IMR-90 (cell line): Measurements from ENCODE around the gene MND1. TPM values are rescaled to one million over a fixed set of nuclear protein-coding genes. Genes with fewer than 3 reads are reported as not detected.

ENCODE experiments used
- ATAC-seq: fragments of 200-7000 bp; cut with Tn5 transposase; 2 replicates; pipeline ENCODE4 v1.9.1; 2020; ENCODE audit warnings: low read depth, mild to moderate bottlenecking, moderate library complexity
- BruUV-seq: library from RNA; stranded (reverse); fragments of 400-500 nt; replicated peaks from 2 replicates; lab custom pipeline; 2021; lab: Mats Ljungman, UMichigan
- CTCF ChIA-PET: fragments of 300-600 bp; formaldehyde crosslinking; extraction: SDS; loops from one replicate; lab custom pipeline; 2021; ENCODE audit warnings: antibody characterized with exemption; lab: Yijun Ruan, JAX
- POLR2A ChIA-PET: fragments of 300-600 bp; sonication (Branson Sonifier 250); formaldehyde crosslinking; loops from one replicate; lab custom pipeline; 2022; ENCODE audit warnings: antibody characterized with exemption; ENCODE audit not compliant: unreplicated experiment; lab: Charles Lee
- DNase-seq: peaks from one replicate; pipeline ENCODE4 v3.0.0; 2013
- H2AFZ ChIP-seq: replicated peaks from 2 replicates; pipeline ENCODE3; 2013; ENCODE audit warnings: low read length, mild to moderate bottlenecking; ENCODE audit not compliant: poor library complexity
- H2AK5ac ChIP-seq: 2 replicates; pipeline ENCODE4 v1.6.1; 2013; ENCODE audit warnings: low read depth, low read length, inconsistent platforms
- H2AK9ac ChIP-seq: replicated peaks from 2 replicates; pipeline ENCODE3; 2013; ENCODE audit warnings: mild to moderate bottlenecking, low read depth, low read length, moderate library complexity; ENCODE audit not compliant: poor library complexity
- H2BK120ac ChIP-seq: 2 replicates; pipeline ENCODE4 v1.6.1; 2013; ENCODE audit warnings: low read depth, low read length, inconsistent platforms
- H2BK15ac ChIP-seq: 3 replicates; pipeline ENCODE4 v1.6.1; 2013; ENCODE audit warnings: low read depth, low read length, inconsistent platforms
- H2BK20ac ChIP-seq: 2 replicates; pipeline ENCODE4 v1.6.1; 2013; ENCODE audit warnings: low read depth, mild to moderate bottlenecking, inconsistent platforms, low read length, moderate library complexity
- H2BK5ac ChIP-seq: 2 replicates; pipeline ENCODE4 v1.6.1; 2013; ENCODE audit warnings: mild to moderate bottlenecking, low read depth, low read length, inconsistent platforms; ENCODE audit not compliant: poor library complexity, severe bottlenecking
- H3K14ac ChIP-seq: replicated peaks from 2 replicates; pipeline ENCODE4 v1.6.1; 2013; ENCODE audit warnings: low read depth, low read length, inconsistent platforms
- H3K18ac ChIP-seq: 2 replicates; pipeline ENCODE4 v1.6.1; 2013; ENCODE audit warnings: low read depth, low read length, control low read depth
- H3K23ac ChIP-seq: 2 replicates; pipeline ENCODE4 v1.6.1; 2013; ENCODE audit warnings: low read depth, low read length, inconsistent platforms
- H3K27ac ChIP-seq: 2 replicates; pipeline ENCODE4 v1.5.1; 2013; ENCODE audit warnings: mild to moderate bottlenecking, control low read depth, low read length; ENCODE audit not compliant: insufficient read depth
- H3K27me3 ChIP-seq: 2 replicates; pipeline ENCODE4 v1.6.1; 2013; ENCODE audit warnings: low read length; ENCODE audit not compliant: control insufficient read depth, insufficient read depth
- H3K36me3 ChIP-seq: 2 replicates; pipeline ENCODE4 v1.6.1; 2013; ENCODE audit warnings: low read length, mixed read lengths; ENCODE audit not compliant: control insufficient read depth, insufficient read depth
- H3K4ac ChIP-seq: 2 replicates; pipeline ENCODE4 v1.6.1; 2013; ENCODE audit warnings: low read depth, low read length, inconsistent platforms
- H3K4me1 ChIP-seq: 2 replicates; pipeline ENCODE4 v1.6.1; 2013; ENCODE audit warnings: low read length, mixed read lengths; ENCODE audit not compliant: control insufficient read depth, insufficient read depth
- H3K4me2 ChIP-seq: 2 replicates; pipeline ENCODE4 v1.6.1; 2013; ENCODE audit warnings: low read depth, mild to moderate bottlenecking, control low read depth, low read length, moderate library complexity
- H3K4me3 ChIP-seq: 2 replicates; pipeline ENCODE4 v1.5.1; 2013; ENCODE audit warnings: low read depth, mild to moderate bottlenecking, control low read depth, low read length, moderate library complexity; ENCODE audit not compliant: insufficient read depth
- H3K56ac ChIP-seq: 2 replicates; pipeline ENCODE4 v1.6.1; 2013; ENCODE audit warnings: low read length, inconsistent platforms; ENCODE audit not compliant: insufficient read depth; ENCODE audit errors: extremely low read depth
- H3K79me1 ChIP-seq, 2 experiments: 2 replicates each; pipeline ENCODE4 v1.6.1; 2013; ENCODE audit warnings: low read length in 2 of 2, inconsistent platforms in 1 of 2, low read depth in 1 of 2
- H3K9ac ChIP-seq: 2 replicates; pipeline ENCODE4 v1.6.1; 2013; ENCODE audit warnings: low read depth, low read length, control low read depth
- H3K9me1 ChIP-seq: 2 replicates; pipeline ENCODE4 v1.6.1; 2013; ENCODE audit warnings: low read length, inconsistent platforms; ENCODE audit not compliant: insufficient read depth
- H3K9me3 ChIP-seq: 2 replicates; pipeline ENCODE4 v1.6.1; 2013; ENCODE audit warnings: low read length; ENCODE audit not compliant: control insufficient read depth, insufficient read depth
- H4K20me1 ChIP-seq: 2 replicates; pipeline ENCODE4 v1.6.1; 2013; ENCODE audit warnings: low read length, inconsistent platforms; ENCODE audit not compliant: insufficient read depth
- H4K5ac ChIP-seq: 2 replicates; pipeline ENCODE4 v1.6.1; 2013; ENCODE audit warnings: mild to moderate bottlenecking, low read depth, low read length, control low read depth
- H4K8ac ChIP-seq, 2 experiments: 2 replicates each; pipeline ENCODE4 v1.6.1; 2013; ENCODE audit warnings: low read depth in 2 of 2, low read length in 2 of 2, control low read depth in 1 of 2, inconsistent platforms in 1 of 2
- H4K91ac ChIP-seq: 2 replicates; pipeline ENCODE4 v1.6.1; 2013; ENCODE audit warnings: low read depth, low read length, inconsistent platforms; ENCODE audit not compliant: insufficient read depth
- BHLHE40 ChIP-seq: fragments of 150-350 bp; IDR thresholded peaks from 2 replicates; pipeline ENCODE4 v1.6.1; 2016; ENCODE audit warnings: mild to moderate bottlenecking, low read depth, low read length
- CEBPB ChIP-seq: IDR thresholded peaks from 2 replicates; pipeline ENCODE4 v1.6.1; 2012; ENCODE audit warnings: low read depth, low read length, improper control_type of control experiment
- CHD1 ChIP-seq: IDR thresholded peaks from 2 replicates; pipeline ENCODE4 v1.6.1; 2012; ENCODE audit warnings: low read depth, low read length, improper control_type of control experiment
- FOS ChIP-seq: fragments of 150-350 bp; IDR thresholded peaks from 2 replicates; pipeline ENCODE4 v1.6.1; 2016; ENCODE audit warnings: low read depth, low read length
- MAZ ChIP-seq: IDR thresholded peaks from 2 replicates; pipeline ENCODE4 v1.6.1; 2012; ENCODE audit warnings: low read depth, mild to moderate bottlenecking, low read length, improper control_type of control experiment, moderate library complexity, borderline replicate concordance
- MXI1 ChIP-seq: IDR thresholded peaks from 2 replicates; pipeline ENCODE4 v1.6.1; 2012; ENCODE audit warnings: low read depth, mild to moderate bottlenecking, low read length, moderate library complexity, borderline replicate concordance
- POLR2A ChIP-seq: IDR thresholded peaks from 2 replicates; pipeline ENCODE4 v1.6.1; 2012; ENCODE audit warnings: mild to moderate bottlenecking, low read depth, low read length
- RFX5 ChIP-seq: IDR thresholded peaks from 2 replicates; pipeline ENCODE4 v1.8.0; 2012; ENCODE audit warnings: low read depth, mild to moderate bottlenecking, low read length, moderate library complexity
- SMC3 ChIP-seq: fragments of 150-350 bp; IDR thresholded peaks from 2 replicates; pipeline ENCODE4 v1.6.1; 2016; ENCODE audit warnings: low read depth, mild to moderate bottlenecking, antibody characterized with exemption, low read length, moderate library complexity
- WGBS, 2 experiments: methylation state at CpG; one replicate each; pipeline versions ENCODE4 v1.1.5 to v1.1.7; 2013; ENCODE audit warnings: missing lambda C conversion rate in 2 of 2; ENCODE audit not compliant: insufficient read length in 1 of 2; ENCODE audit errors: extremely low coverage in 2 of 2; 5-methylcytosine and 5-hydroxymethylcytosine counted together
- dilution Hi-C: fragments of 300-500 bp; cut with HindIII; formaldehyde crosslinking; loops from one replicate; pipeline ENCODE4 v1.14.3; 2018; ENCODE audit warnings: low sequenced_read_pairs; ENCODE audit not compliant: unreplicated experiment
- in situ Hi-C: fragments of 300-500 bp; cut with MboI; formaldehyde crosslinking; loops from 3 replicates; pipeline ENCODE4 v1.14.3; 2019; ENCODE audit warnings: low sequenced_read_pairs, inconsistent platforms, mixed read lengths
- intact Hi-C: fragments of 100-400 bp; cut with micrococcal nuclease; formaldehyde crosslinking; loops from 2 replicates; pipeline ENCODE4 v1.10.0; 2022
- polyA plus RNA-seq, 3 experiments: library from polyadenylated mRNA; depleted of rRNA; stranded (reverse); fragments of >200 nt; gene quantifications; 2 replicates each; pipeline ENCODE4 v1.2.3, GENCODE V29; 2012; ENCODE audit warnings: low replicate concordance in 1 of 3
- total RNA-seq: library from RNA; depleted of rRNA; stranded (reverse); fragments of >200 nt; gene quantifications from 2 replicates; pipeline ENCODE4 v1.2.3, GENCODE V29; 2012
- TF ChIP-seq, protein P1 (sequence below): conservative IDR thresholded peaks from 2 replicates; pipeline ENCODE4 v1.5.1; 2012; ENCODE audit warnings: mild to moderate bottlenecking, low read depth, low read length, improper control_type of control experiment
- TF ChIP-seq, protein P2 (sequence below): fragments of 150-350 bp; IDR thresholded peaks from 2 replicates; pipeline ENCODE4 v1.6.1; 2017; ENCODE audit warnings: mild to moderate bottlenecking, antibody characterized with exemption, low read length, low read depth
- TF ChIP-seq, protein P3 (sequence below): fragments of 150-350 bp; IDR thresholded peaks from 2 replicates; pipeline ENCODE4 v1.6.1; 2016; ENCODE audit warnings: low read depth, mild to moderate bottlenecking, low read length, moderate library complexity, borderline replicate concordance

MND1 gene
- total and polyA plus RNA-seq, 2 of the 4 experiments (the other 2 are of a cell fraction) = 0.36 to 3.5 TPM

DNA sequence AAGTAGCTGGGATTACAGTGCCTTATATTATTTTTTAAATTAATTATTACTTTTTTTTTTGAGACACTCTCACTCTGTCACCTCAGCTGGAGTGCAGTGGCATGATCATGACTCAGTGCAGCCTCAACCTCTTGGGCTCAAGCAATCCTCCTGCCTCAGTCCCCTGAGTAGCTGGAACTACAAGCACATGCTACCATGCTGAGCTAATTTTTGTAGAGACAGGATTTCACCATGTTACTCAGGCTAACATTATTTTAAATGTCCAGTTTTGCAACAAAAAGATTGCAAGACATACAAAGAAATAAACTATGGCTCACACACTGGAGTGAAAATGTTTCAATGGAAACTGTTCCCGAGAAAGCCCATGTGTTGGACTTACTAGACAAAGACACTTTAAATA, 59.2 kb downstream of the MND1 start:
- no peak overlapping the region for H2BK5ac ChIP-seq
- no peak overlapping the region for H3K4me3 ChIP-seq
- no peak overlapping the region for H3K23ac ChIP-seq
- WGBS, 2 experiments = no CpG with 5 or more reads among the region's 1 CpG
- no peak overlapping the region for H2BK15ac ChIP-seq
- ChIA-PET CTCF (no interaction called here), POLR2A (no interaction called here)
- H2BK20ac ChIP-seq = no peak overlapping the region
- H2AK5ac ChIP-seq = no peak overlapping the region
- no peak overlapping the region for H3K4me2 ChIP-seq
- no TSS peak for BruUV-seq
- no peaks in the 10 kb centered on the region for H3K4me1 ChIP-seq
- no peaks in the 10 kb centered on the region for H3K27me3 ChIP-seq
- H2AFZ ChIP-seq = no peak overlapping the region
- H3K14ac ChIP-seq = no peak overlapping the region
- intact Hi-C loops = no loop called here
- no peak overlapping the region for H3K18ac ChIP-seq
- H4K8ac ChIP-seq = no peak overlapping the region
- H3K9me3 ChIP-seq = no peaks in the 10 kb centered on the region
- H3K79me1 ChIP-seq = no peaks in the 10 kb centered on the region
- 0 out of 2 replicates have a peak, but pooled peaks have one; percentile 21 for ATAC-seq
- H3K36me3 ChIP-seq = no peaks in the 10 kb centered on the region
- H3K9ac ChIP-seq = no peak overlapping the region
- H4K20me1 ChIP-seq = no peaks in the 10 kb centered on the region
- H3K56ac ChIP-seq = no peak overlapping the region
- H4K91ac ChIP-seq = no peak overlapping the region
- no peak overlapping the region for H2AK9ac ChIP-seq
- no peaks in the 10 kb centered on the region for H3K9me1 ChIP-seq
- in situ Hi-C loops = no loop called here
- H3K4ac ChIP-seq = no peak overlapping the region
- no peak overlapping the region for H2BK120ac ChIP-seq
- no peak overlapping the region for H4K5ac ChIP-seq
- dilution Hi-C loops = no loop called here
- H3K27ac ChIP-seq = no peak overlapping the region
- DNase-seq = peak; percentile 21
- no peak for TF ChIP-seq CHD1
- TF ChIP-seq, protein P1, sequence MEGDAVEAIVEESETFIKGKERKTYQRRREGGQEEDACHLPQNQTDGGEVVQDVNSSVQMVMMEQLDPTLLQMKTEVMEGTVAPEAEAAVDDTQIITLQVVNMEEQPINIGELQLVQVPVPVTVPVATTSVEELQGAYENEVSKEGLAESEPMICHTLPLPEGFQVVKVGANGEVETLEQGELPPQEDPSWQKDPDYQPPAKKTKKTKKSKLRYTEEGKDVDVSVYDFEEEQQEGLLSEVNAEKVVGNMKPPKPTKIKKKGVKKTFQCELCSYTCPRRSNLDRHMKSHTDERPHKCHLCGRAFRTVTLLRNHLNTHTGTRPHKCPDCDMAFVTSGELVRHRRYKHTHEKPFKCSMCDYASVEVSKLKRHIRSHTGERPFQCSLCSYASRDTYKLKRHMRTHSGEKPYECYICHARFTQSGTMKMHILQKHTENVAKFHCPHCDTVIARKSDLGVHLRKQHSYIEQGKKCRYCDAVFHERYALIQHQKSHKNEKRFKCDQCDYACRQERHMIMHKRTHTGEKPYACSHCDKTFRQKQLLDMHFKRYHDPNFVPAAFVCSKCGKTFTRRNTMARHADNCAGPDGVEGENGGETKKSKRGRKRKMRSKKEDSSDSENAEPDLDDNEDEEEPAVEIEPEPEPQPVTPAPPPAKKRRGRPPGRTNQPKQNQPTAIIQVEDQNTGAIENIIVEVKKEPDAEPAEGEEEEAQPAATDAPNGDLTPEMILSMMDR = no peak
- no peak for TF ChIP-seq SMC3
- TF ChIP-seq, protein P2, sequence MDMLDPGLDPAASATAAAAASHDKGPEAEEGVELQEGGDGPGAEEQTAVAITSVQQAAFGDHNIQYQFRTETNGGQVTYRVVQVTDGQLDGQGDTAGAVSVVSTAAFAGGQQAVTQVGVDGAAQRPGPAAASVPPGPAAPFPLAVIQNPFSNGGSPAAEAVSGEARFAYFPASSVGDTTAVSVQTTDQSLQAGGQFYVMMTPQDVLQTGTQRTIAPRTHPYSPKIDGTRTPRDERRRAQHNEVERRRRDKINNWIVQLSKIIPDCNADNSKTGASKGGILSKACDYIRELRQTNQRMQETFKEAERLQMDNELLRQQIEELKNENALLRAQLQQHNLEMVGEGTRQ = no peak
- no peak for TF ChIP-seq BHLHE40
- TF ChIP-seq CEBPB = no peak
- TF ChIP-seq FOS = no peak
- no peak for TF ChIP-seq RFX5
- no peak for TF ChIP-seq MAZ
- TF ChIP-seq MXI1 = no peak
- TF ChIP-seq, protein P3, sequence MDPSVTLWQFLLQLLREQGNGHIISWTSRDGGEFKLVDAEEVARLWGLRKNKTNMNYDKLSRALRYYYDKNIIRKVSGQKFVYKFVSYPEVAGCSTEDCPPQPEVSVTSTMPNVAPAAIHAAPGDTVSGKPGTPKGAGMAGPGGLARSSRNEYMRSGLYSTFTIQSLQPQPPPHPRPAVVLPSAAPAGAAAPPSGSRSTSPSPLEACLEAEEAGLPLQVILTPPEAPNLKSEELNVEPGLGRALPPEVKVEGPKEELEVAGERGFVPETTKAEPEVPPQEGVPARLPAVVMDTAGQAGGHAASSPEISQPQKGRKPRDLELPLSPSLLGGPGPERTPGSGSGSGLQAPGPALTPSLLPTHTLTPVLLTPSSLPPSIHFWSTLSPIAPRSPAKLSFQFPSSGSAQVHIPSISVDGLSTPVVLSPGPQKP = no peak
- no peak for TF ChIP-seq POLR2A
